ENCODE results near the gene PTPN2.

- TF ChIP-seq GATA2 (IDR thresholded peaks at IDR 0.05; ENCODE audit: low read depth, low read length), result no peak
- TF ChIP-seq GATA3 (IDR thresholded peaks at IDR 0.05; ENCODE audit: low read depth, low read length), result no peak
Measured at GRCh38 chr18:12767580-12768155, 116.4 kb downstream of the PTPN2 start.
